Activated naive CD8-positive, alpha-beta T cell treated with anti-CD3 and anti-CD28 coated beads, Interleukin-2, amount 50 U/mL, for 16 hours (primary cell): ENCODE data around the gene NFIB.

ENCODE experiments used
- DNase-seq: peaks from one replicate; pipeline ENCODE4 v3.0.0-alpha.2; 2020; ENCODE audit warnings: low read depth, low spot score

NFIB gene

GRCh38 chr9:14077672-14078071, 236.3 kb downstream of the NFIB start:
- DNase-seq: no peak

DNA sequence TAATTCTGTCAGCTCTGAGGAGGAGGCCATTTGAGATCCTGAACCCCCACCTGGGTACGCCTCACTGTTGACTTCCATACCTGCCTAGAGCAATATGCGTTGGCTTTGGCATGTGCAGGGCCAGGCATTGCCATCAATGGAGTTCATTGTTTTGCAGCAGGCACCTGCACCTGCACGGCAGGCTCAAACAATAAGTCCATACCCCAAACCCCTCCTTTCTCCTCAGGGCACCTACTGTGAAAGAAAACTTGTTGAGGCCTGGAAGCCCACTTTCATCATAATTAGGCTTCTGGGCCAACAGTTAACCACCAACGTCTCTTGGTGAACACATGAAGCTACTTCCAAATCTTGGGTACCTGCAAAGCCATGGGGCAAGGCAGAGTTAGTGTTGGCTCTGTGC, 238.7 kb downstream of the NFIB start:
- DNase-seq: no peak

DNA sequence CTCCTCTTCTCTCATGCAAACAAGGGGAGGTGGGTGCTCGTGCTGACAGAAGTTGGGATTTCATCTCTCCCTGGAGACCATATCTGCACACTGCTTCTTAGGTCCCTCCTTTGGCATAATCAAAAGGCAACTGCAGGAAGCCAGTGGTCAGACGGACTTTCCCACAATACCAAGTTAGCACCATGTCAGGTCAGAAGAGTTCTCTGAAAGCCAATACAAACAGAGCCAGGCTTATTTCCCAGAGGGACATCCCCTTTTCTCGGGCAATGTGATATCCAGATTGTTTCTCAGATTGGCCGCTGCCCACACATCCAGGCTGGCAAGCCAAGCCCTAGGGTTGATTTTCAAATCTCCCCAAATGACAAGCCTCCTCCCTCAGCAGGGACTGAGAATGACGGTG, 241.1 kb downstream of the NFIB start:
- DNase-seq: no peak

DNA sequence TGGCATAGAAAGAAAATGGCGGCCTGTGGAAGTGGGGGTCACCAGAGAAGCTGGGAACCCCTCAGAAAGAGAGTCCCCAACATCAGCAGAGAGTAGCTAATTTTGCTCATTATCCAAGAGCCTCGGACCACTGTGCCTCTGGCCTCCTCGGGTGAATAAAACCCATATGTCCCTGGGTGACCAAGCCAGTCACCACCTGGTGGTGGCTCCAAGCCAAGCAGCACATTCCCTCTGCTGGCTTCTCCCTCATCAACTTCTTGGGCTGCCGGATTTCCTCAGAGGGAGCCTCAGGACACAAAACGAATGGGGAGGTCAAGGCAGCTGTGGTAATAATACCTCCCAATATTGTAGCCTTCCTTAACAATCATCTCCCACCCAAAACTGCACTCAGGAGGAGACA, 242.5 kb downstream of the NFIB start:
- DNase-seq: no peak

GRCh38 chr9:14068690-14069089, 245.3 kb downstream of the NFIB start:
- DNase-seq: no peak

GRCh38 chr9:14066831-14067230, 247.1 kb downstream of the NFIB start:
- DNase-seq: no peak

DNA sequence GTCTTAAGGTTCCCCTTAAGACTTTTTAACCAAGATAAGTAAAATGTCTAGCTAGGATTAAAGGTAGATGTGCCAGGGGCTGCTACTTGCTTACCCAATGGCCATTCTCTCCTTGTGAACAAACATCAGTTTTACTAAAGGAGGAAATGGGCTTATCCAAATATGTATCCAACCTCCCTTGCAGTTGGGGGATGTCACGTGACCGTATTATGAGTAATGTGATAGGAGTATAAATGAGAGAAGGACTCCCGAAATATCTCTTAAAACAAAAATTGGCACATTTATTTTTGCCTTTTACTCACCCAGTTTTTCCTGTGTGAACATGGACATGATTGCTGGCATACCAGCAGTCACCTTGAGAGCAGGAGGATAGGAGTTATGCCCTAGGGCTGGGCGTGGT, 247.9 kb downstream of the NFIB start:
- DNase-seq: no peak

GRCh38 chr9:14064940-14065339, 249.0 kb downstream of the NFIB start:
- no peak for DNase-seq

GRCh38 chr9:14063756-14064155, 250.2 kb downstream of the NFIB start:
- no peak for DNase-seq

GRCh38 chr9:14062586-14063221, 251.2 kb downstream of the NFIB start:
- no peak for DNase-seq

- no peak for DNase-seq
These were observed 251.9 kb downstream of the NFIB start for GRCh38 chr9:14061936-14062585.

DNA sequence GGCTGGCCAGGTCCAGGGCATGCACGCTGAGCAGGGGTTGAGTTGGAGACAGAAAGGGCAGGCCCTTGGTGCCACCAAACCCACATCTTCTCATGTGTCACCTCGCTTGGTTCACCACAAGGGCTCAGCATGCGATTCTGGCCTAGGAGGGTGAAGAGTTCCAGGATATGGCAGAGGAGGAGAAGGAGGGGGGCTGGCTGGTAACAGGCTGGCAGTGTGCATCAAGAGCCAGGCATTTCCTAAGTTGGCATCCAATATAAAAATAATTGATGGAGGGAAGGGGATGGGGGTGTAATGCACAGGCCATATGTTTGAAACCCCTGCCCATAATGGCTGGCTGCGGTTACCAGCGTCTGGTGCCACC, 255.6 kb downstream of the NFIB start:
- DNase-seq: no peak

DNA sequence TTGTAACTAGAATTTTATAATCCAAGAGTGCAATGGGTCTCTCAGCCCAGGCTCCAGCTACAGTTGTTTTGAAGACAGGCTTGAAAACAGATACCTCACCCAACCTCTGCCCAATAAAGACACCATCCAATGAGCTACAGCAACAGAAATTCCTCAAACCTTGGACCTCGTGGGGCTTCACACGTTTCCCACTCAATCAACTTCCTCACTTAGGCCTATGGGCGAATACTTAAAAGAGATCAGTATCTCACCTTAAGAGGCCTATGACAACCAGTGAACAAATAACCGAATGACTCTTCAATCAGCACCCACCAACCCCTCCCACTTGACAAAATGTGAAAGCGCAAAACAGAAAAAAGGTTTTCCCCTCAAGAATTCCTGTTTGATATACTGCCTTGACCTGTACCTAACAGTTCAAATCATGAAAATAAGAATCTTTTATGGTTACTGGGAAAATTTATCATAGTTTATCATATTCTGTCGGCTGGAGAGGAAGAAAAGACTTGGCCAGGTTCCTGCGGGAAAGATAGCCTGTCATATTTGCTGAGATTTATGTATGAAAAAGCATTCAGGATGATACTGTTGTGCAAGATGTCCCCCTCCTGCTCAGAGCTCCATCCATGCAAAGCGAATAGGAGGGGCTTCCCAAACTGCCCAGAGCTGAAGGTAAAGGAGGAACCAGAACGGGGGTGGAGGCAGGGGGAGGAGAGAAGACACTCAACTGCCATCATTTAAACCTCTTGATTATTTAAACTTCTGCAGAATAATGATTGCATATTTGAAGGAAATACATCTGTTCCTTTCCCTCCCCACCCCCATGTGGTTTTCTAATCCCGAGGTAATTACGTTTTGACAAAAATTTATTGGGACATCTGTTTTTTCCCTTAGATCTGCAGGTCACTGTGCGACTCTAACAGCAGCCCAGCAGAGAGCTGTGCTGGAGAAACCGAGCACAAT, 256.3 kb downstream of the NFIB start:
- DNase-seq: no peak

DNA sequence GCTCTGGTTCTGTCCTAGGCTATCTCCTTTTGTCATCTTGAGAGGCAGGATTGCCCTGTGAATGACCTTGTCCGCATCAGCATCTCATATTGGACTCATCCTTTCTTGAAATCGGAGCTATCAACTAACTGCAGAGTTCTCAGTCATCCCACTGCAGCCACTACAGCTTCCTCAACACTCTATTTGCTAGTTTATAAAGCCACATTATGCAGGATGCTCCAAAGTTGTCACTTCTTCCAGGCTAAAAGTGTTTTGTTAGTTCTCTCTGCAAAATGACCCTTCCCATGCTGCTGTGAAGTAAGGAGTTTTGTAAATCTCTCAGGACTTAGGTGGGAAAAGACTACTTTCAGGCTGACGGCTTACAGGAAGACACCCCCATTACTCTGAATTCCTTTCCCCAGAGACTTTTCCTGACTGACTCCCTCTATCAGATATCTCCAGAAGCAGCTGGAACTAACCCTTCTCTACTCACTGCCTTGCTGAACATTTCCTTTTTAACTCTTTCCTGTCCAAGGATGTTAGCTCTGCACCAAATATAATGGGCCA, 257.6 kb downstream of the NFIB start:
- no peak for DNase-seq

DNA sequence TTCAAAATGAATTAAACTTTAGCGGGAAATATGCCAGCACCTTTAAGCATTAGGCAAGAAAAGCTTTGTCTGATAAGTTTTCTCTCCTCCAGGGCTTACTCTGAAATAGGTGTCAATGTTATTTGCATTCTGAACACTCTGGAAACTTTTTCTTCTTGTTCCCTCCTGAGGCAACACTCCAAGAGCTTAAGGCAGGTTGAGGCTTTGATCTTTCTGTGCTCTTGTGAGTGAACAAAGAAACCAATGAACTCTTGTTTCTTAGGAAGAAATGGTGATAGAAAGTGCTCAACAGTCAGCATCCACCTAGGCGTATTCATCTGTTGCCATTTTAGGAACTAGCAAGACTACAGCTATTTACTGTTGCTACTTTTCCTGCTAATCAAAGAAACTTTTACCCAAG, 259.8 kb downstream of the NFIB start:
- DNase-seq: no peak

GRCh38 chr9:14052359-14052758, 261.6 kb downstream of the NFIB start:
- no peak for DNase-seq

DNA sequence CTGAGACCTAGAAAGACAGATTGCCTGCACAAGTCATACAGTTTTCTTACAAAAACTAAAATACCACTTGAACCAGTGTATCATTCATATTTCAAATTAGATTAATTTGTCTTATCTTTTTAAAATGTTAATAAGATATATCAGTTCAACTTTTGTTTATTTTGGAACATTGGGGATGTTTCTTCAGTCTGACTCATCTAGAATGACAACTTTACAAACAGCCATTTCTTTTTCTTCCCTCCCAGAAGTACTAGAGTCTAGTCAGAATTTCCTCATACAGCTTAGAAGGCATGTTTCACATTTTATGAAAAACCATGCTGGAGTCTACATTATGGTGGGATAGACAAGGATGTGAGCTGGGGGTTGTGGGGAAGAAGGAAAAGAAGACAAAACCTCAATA, 262.5 kb downstream of the NFIB start:
- no peak for DNase-seq

- DNase-seq: no peak
These were observed 270.5 kb downstream of the NFIB start for GRCh38 chr9:14043483-14043882.

DNA sequence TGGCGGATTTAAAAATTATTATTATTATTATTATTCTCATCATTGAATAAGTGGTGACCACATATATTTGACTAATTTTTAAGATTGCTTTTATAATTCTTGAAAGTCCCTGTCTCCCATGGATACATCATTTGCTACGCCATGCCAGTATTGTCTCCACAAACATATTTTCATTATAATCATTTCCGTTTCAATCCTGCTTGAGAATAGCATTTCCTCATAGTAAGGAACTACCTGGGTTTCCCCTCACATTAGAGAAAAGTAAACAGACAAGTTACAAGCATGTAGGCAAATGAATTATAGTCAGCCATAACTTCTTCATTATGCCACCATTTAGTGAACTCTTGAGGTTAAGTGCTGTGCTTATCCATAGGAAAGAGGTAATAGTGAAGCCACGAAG, 276.6 kb downstream of the NFIB start:
- DNase-seq: no peak

DNA sequence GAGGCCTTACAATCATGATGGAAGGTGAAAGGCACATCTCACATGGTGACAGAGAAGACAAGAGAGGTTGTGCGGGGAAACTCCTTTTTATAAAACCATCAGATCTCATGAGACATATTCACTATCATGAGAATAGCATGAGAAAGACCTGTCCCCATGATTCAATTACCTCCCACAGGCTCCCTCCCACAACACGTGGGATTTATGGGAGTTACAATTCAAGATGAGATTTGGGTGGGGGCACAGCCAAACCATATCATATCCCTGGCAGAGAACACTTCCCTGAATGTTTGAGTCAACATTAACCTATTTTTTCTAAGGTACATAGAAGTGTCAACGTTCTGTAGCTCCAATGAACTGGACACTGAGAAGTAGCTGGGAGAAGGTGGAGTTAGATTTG, 280.9 kb downstream of the NFIB start:
- no peak for DNase-seq
